HG02938 (cell line): ENCODE data around the gene CCDC57.
"Not testable (repeated sequence)": the region's sequence is repeated elsewhere in the genome, so short reads cannot be mapped to it uniquely, and the experiment has no call there.

Experiments
- ATAC-seq: cut with Tn5 transposase; IDR thresholded peaks from one replicate; pipeline ENCODE4 v1.9.1; 2021; ENCODE audit warnings: mild to moderate bottlenecking, moderate library complexity; ENCODE audit not compliant: unreplicated experiment

Gene CCDC57

GRCh38 chr17:82156284-82156925 is 56.2 kb downstream of the CCDC57 start:
- ATAC-seq, result no peak

GRCh38 chr17:82155606-82156005 is 57.0 kb downstream of the CCDC57 start:
- ATAC-seq, result no peak

- ATAC-seq, result no peak
Measured at GRCh38 chr17:82154881-82155331, 57.7 kb downstream of the CCDC57 start.

GRCh38 chr17:82153745-82154375 is 58.8 kb downstream of the CCDC57 start:
- ATAC-seq, result no peak

GRCh38 chr17:82153295-82153691 is 59.3 kb downstream of the CCDC57 start:
- ATAC-seq, result no peak

- ATAC-seq, result no peak
Measured at GRCh38 chr17:82152556-82153294, 59.9 kb downstream of the CCDC57 start.

GRCh38 chr17:82152114-82152513 is 60.5 kb downstream of the CCDC57 start:
- ATAC-seq, result no peak

GRCh38 chr17:82151106-82151957 is 61.3 kb downstream of the CCDC57 start:
- ATAC-seq, result no peak

GRCh38 chr17:82149401-82150099 is 63.1 kb downstream of the CCDC57 start:
- ATAC-seq, result no peak

- ATAC-seq, result no peak
Measured at GRCh38 chr17:82148997-82149396, 63.6 kb downstream of the CCDC57 start.

GRCh38 chr17:82148011-82148410 is 64.6 kb downstream of the CCDC57 start:
- ATAC-seq, result no peak

GRCh38 chr17:82146663-82147654 is 65.7 kb downstream of the CCDC57 start:
- no peak for ATAC-seq

- ATAC-seq, result no peak
Measured at GRCh38 chr17:82145550-82146155, 67.0 kb downstream of the CCDC57 start.

GRCh38 chr17:82143333-82143732 is 69.3 kb downstream of the CCDC57 start:
- no peak for ATAC-seq

GRCh38 chr17:82139961-82140360 is 72.7 kb downstream of the CCDC57 start:
- ATAC-seq, result not testable (repeated sequence)

- ATAC-seq, result no peak
Measured at GRCh38 chr17:82138511-82138992, 74.1 kb downstream of the CCDC57 start.

GRCh38 chr17:82134101-82134500 is 78.5 kb downstream of the CCDC57 start:
- ATAC-seq, result no peak

- not testable (repeated sequence) for ATAC-seq
Measured at GRCh38 chr17:82133166-82133953, 79.3 kb downstream of the CCDC57 start.
